A549 treated with AZD9567 at 1 μM for 4 hours (cell line): Measurements from ENCODE around the gene ITGB8. TPM values are rescaled to one million over a fixed set of nuclear protein-coding genes. Genes with fewer than 3 reads are reported as not detected.

ENCODE experiments used
- total RNA-seq: library from RNA; stranded (reverse); fragments of 200-300 nt; extraction: Qiagen RNA extraction; gene quantifications from 5 replicates; pipeline ENCODE4 v1.2.3, GENCODE V29; 2022; ENCODE audit not compliant: insufficient read depth

Gene ITGB8
- total RNA-seq: 0.36 to 1.00 TPM (median 0.83 TPM) in 5 replicates

DNA sequence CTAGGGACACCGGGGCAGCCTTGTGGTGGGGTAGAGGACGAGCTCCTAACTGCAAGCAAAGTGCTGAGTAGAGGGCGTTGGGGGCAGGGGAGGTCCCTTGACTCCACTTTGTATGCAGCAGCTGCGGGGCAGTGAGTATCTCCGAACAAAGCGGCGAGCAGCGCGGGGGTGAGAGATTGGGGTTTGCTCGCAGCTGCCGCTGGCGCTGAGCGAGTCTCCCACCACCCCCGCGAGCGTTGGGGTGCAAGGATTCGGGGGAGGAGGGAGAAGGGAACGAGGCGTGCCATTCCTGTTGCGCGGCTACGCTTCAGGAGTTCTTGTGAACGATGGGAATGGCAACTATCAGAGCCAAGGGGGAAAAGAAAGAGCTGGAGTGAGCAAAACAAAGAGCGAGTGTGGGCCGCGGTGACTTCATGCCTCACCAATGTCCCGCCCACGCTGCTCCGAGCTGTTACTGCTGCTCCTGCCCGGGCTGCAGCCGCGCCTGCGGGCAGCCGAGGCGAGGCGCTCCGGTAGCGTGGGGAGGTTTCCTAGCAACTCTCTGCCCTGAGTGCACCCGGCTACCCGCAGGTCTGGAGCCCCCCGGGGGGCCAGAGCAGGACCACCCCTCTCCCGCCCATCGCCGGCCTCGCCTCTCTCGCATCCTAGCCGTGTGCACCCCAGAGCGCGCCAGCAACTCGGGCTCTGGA lies at the start of gene ITGB8:
ITGB8 (plus strand) TSS at position 662 of the 689 bp plus-strand sequence. CDS start 907 bp downstream, outside the sequence.

Other genes starting within 250 kb of the ITGB8 start
- not detected in 5 replicates for gene MACC1, start 113.5 kb upstream of the ITGB8 start, total RNA-seq